ENCODE measurements around the gene SLF2. TPM values are rescaled to one million over a fixed set of nuclear protein-coding genes. Genes with fewer than 3 reads are reported as not detected.

SLF2 gene
- total and polyA plus RNA-seq, 9 donors = 19.6 to 81.9 (median 40.3) TPM

DNA sequence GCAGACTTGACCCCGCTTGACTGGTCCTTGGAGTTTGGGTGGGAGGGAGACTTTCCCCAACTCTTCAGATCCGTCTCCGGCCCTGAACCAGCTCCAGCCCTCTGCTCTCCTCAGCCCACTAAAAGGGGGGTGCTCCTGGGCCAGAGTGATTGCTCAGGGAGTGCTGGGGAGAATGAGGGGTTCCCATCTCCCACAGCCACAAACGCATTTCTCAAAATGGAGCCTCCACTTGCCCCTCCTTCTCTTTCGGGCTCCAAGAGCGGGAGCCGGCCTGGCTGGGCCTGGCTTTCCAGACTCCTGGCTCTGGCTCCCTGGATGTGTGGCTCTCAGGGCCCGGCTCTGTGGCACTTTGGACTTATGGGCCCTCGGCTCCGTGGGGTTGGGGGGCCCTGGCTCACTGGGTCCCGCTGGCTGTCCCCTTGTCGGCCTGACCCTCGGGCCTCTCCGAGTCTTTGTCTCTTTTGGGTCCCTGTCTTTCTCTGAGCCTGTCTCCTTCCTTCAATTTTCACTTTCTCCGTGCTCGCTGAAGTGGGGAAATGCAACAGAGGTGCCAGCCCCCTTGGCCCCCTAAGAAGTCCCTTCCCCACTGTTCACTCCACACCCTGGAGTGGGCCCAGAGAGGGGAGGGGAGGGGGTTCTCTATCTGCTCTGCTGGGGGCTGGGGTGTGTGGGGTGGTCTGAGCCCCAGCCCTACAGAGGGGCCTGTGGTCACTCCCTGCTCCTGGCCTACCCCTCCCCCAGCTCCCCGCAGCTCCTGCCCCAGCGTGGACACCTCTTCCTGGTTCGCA is 87.6 kb downstream of the SLF2 start:
- TF ChIP-seq, protein P1, sequence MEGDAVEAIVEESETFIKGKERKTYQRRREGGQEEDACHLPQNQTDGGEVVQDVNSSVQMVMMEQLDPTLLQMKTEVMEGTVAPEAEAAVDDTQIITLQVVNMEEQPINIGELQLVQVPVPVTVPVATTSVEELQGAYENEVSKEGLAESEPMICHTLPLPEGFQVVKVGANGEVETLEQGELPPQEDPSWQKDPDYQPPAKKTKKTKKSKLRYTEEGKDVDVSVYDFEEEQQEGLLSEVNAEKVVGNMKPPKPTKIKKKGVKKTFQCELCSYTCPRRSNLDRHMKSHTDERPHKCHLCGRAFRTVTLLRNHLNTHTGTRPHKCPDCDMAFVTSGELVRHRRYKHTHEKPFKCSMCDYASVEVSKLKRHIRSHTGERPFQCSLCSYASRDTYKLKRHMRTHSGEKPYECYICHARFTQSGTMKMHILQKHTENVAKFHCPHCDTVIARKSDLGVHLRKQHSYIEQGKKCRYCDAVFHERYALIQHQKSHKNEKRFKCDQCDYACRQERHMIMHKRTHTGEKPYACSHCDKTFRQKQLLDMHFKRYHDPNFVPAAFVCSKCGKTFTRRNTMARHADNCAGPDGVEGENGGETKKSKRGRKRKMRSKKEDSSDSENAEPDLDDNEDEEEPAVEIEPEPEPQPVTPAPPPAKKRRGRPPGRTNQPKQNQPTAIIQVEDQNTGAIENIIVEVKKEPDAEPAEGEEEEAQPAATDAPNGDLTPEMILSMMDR (IDR thresholded peaks at IDR 0.05) = no peak
- TF ChIP-seq POLR2A (IDR thresholded peaks at IDR 0.05) (no peak), EP300 (IDR thresholded peaks at IDR 0.05) (no peak)
- Histone ChIP-seq H3K4me1 (ENCODE audit: insufficient read depth) (peaks cover 16% of the 10 kb centered on the region), H3K4me3 (peak overlapping the region; percentile 93), H3K27me3 (no peaks in the 10 kb centered on the region), H3K27ac (peak overlapping the region; percentile 99 to 100), H3K9me3 (no peaks in the 10 kb centered on the region), H3K36me3 (no peaks in the 10 kb centered on the region)
- intact Hi-C loops (cut with DNase I) = no loop called here
- 1 to 3% (median 2%) methylated on average over 19 of the region's 19 CpGs for WGBS, 3 donors
- DNase-seq = peak; percentile 52 to 63 (median 63)

DNA sequence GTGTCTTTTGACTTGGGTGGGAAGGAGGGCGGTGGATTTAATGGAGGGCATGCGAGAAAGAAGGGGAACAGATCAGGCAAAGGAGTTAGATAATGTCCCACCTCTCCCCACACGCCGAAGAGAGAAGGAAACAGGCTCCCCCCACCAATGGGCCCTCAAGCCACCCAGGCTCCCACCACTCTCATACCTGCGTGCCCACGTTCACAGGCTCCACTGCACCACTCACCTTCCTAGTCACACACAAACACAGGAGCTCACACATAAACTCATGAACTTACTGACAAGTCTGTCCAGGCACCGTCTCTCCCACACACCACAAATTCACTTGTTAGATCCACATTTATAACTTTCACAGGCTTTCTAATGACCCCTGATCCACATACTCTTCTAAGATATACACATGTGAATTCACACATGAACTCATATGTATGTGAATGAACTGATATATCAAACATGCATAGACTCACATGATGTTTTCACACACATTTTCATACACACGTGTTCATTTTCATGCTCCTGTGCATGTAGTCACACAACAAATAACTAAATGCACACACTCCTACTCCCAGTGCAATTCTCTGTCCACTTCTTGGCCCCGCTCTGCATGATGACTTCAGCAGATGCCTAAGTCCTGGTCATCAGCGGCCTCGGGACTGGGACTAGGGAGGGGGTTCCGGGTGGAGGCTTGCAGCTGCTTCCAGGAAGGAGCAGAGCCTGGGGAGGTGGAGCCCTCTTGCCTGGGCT is 88.3 kb downstream of the SLF2 start:
- Histone ChIP-seq H3K27ac (peak overlapping the region; percentile 99 to 100), H3K36me3 (no peaks in the 10 kb centered on the region), H3K27me3 (no peaks in the 10 kb centered on the region), H3K4me3 (peak overlapping the region; percentile 93), H3K4me1 (ENCODE audit: insufficient read depth) (peaks cover 16% of the 10 kb centered on the region), H3K9me3 (no peaks in the 10 kb centered on the region)
- intact Hi-C loops (cut with DNase I) = no loop called here
- peak; percentile 83 to 93 (median 87) for DNase-seq
- TF ChIP-seq POLR2A (IDR thresholded peaks at IDR 0.05) (peak; percentile 78), EP300 (IDR thresholded peaks at IDR 0.05) (peak; percentile 84)
- TF ChIP-seq, protein P1 (IDR thresholded peaks at IDR 0.05) = no peak
- 13 to 16% (median 13%) methylated on average over 12 of the region's 12 CpGs for WGBS, 3 donors

DNA sequence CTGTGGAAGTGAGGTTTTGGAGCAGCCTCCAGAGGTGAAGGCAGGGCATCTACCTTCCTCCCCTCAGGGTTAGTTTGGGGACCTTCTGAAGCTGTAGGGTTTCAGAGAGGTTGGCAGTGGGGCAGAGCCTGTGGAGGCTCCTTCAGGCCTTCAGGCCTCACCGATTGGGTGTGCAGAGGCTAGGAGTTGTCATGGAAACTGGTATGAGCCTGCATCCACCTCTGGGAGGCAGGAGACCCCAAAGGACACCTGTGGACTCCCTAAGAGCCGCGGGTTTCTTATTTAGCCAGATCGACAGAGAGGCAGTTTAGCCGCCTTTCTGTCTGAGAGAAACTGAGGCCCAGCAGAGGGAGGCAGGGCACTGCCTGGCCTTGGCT is 88.9 kb downstream of the SLF2 start:
- Histone ChIP-seq H3K9me3 (no peaks in the 10 kb centered on the region), H3K36me3 (no peaks in the 10 kb centered on the region), H3K27ac (peak overlapping the region; percentile 71 to 99), H3K4me3 (peak overlapping the region; percentile 11), H3K4me1 (ENCODE audit: insufficient read depth) (peaks cover 12% of the 10 kb centered on the region), H3K27me3 (no peaks in the 10 kb centered on the region)
- 36 to 40% (median 37%) methylated on average over 5 of the region's 5 CpGs for WGBS, 3 donors
- peak in 1 of 5 donors; percentile 27 for DNase-seq
- TF ChIP-seq EP300 (IDR thresholded peaks at IDR 0.05) (no peak), POLR2A (IDR thresholded peaks at IDR 0.05) (no peak)
- TF ChIP-seq, protein P1 (IDR thresholded peaks at IDR 0.05) = no peak
- intact Hi-C loops (cut with DNase I) = no loop called here

DNA sequence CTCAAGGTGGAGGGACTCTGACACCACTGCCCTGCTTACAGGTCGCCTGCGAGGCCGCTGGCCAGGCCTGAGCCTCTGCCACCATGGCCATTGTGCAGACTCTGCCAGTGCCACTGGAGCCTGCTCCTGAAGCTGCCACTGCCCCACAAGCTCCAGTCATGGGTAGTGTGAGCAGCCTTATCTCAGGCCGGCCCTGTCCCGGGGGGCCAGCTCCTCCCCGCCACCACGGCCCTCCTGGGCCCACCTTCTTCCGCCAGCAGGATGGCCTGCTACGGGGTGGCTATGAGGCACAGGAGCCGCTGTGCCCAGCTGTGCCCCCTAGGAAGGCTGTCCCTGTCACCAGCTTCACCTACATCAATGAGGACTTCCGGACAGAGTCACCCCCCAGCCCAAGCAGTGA is 89.7 kb downstream of the SLF2 start:
- Histone ChIP-seq H3K27ac (peak overlapping the region; percentile 71 to 99), H3K9me3 (no peaks in the 10 kb centered on the region), H3K4me1 (ENCODE audit: insufficient read depth) (peaks cover 10% of the 10 kb centered on the region), H3K27me3 (no peaks in the 10 kb centered on the region), H3K36me3 (no peaks in the 10 kb centered on the region), H3K4me3 (no peak overlapping the region)
- peak in 1 of 5 donors; percentile 39 for DNase-seq
- WGBS, 3 donors = 71 to 92% (median 74%) methylated on average over 11 of the region's 11 CpGs
- intact Hi-C loops (cut with DNase I) = no loop called here
- TF ChIP-seq POLR2A (IDR thresholded peaks at IDR 0.05) (no peak), EP300 (IDR thresholded peaks at IDR 0.05) (no peak)
- TF ChIP-seq, protein P1 (IDR thresholded peaks at IDR 0.05) = no peak
